ENCODE measurements around the gene OR1D5. TPM values are rescaled to one million over a fixed set of nuclear protein-coding genes. Genes with fewer than 3 reads are reported as not detected.
"Not testable (repeated sequence)": the region's sequence is repeated elsewhere in the genome, so short reads cannot be mapped to it uniquely, and the experiment has no call there.

OR1D5 gene
- total and polyA plus RNA-seq, 2 donors (not counting 3 experiments of a cell fraction or from before 2014, with no cell fraction given) = not detected

GRCh38 chr17:3065192-3065591, 1.8 kb upstream of the OR1D5 start:
- BruUV-seq (replicated peaks); H3K79me2 ChIP-seq (ENCODE audit: control insufficient read depth, insufficient read depth, low read length); H3K4me3 ChIP-seq (replicated peaks in 1 of 3; ENCODE audit: insufficient read depth in 1 of 3, low read depth in 1 of 3, low read length in 3 of 3); H2AFZ ChIP-seq (ENCODE audit: low read depth, low read length); H3K27ac ChIP-seq (ENCODE audit: insufficient read depth, low read depth, low read length); CTCF ChIA-PET; H3K4me2 ChIP-seq (ENCODE audit: insufficient read depth, low read length); H3K4me1 ChIP-seq (ENCODE audit: control insufficient read depth, extremely low read depth, insufficient read depth, low read length); FAIRE-seq; POLR2A ChIA-PET; H3K9ac ChIP-seq (replicated peaks; ENCODE audit: extremely low read depth, insufficient read depth, low read length); intact Hi-C loops (cut with micrococcal nuclease); H3K27me3 ChIP-seq (ENCODE audit: control insufficient read depth in 2 of 2, insufficient read depth in 2 of 2, low read length in 2 of 2); H3K9me1 ChIP-seq (replicated peaks; ENCODE audit: control insufficient read depth, extremely low read depth, insufficient read depth, low read length); H3K36me3 ChIP-seq (ENCODE audit: control insufficient read depth in 2 of 2, extremely low read depth in 1 of 2, insufficient read depth in 2 of 2, low read length in 2 of 2); H3K9me3 ChIP-seq (replicated peaks; ENCODE audit: control insufficient read depth, insufficient read depth, low read length); H4K20me1 ChIP-seq (replicated peaks; ENCODE audit: control insufficient read depth, extremely low read depth, insufficient read depth, low read length); dilution Hi-C loops (cut with MboI; ENCODE audit: extremely low pct_ligation_motif_present, low sequenced_read_pairs): not testable (repeated sequence)
- peak; percentile 46 for DNase-seq (ENCODE audit: low read depth, low spot score)

GRCh38 chr17:3062824-3063377, 506 bp downstream of the OR1D5 start:
- dilution Hi-C loops (cut with MboI; ENCODE audit: extremely low pct_ligation_motif_present, low sequenced_read_pairs); BruUV-seq (replicated peaks): not testable (repeated sequence)

GRCh38 chr17:3054868-3055267, 8.5 kb downstream of the OR1D5 start:
- H2AFZ ChIP-seq (ENCODE audit: low read depth, low read length); H3K4me1 ChIP-seq (ENCODE audit: control insufficient read depth, extremely low read depth, insufficient read depth, low read length); DNase-seq (ENCODE audit: low read depth, low spot score); dilution Hi-C loops (cut with MboI; ENCODE audit: extremely low pct_ligation_motif_present, low sequenced_read_pairs); BruUV-seq (replicated peaks); H3K36me3 ChIP-seq (ENCODE audit: control insufficient read depth in 2 of 2, extremely low read depth in 1 of 2, insufficient read depth in 2 of 2, low read length in 2 of 2); H4K20me1 ChIP-seq (replicated peaks; ENCODE audit: control insufficient read depth, extremely low read depth, insufficient read depth, low read length); H3K27me3 ChIP-seq (ENCODE audit: control insufficient read depth in 2 of 2, insufficient read depth in 2 of 2, low read length in 2 of 2); H3K4me2 ChIP-seq (ENCODE audit: insufficient read depth, low read length); H3K27ac ChIP-seq (ENCODE audit: insufficient read depth, low read depth, low read length); H3K4me3 ChIP-seq (replicated peaks in 1 of 3; ENCODE audit: insufficient read depth in 1 of 3, low read depth in 1 of 3, low read length in 3 of 3); intact Hi-C loops (cut with micrococcal nuclease); H3K9ac ChIP-seq (replicated peaks; ENCODE audit: extremely low read depth, insufficient read depth, low read length); H3K9me3 ChIP-seq (replicated peaks; ENCODE audit: control insufficient read depth, insufficient read depth, low read length); H3K79me2 ChIP-seq (ENCODE audit: control insufficient read depth, insufficient read depth, low read length); POLR2A ChIA-PET; CTCF ChIA-PET; H3K9me1 ChIP-seq (replicated peaks; ENCODE audit: control insufficient read depth, extremely low read depth, insufficient read depth, low read length); FAIRE-seq: not testable (repeated sequence)

More at GRCh38 chr17:3062824-3063377, 506 bp downstream of the OR1D5 start:
- H3K79me2 ChIP-seq (ENCODE audit: control insufficient read depth, insufficient read depth, low read length); FAIRE-seq; H3K9ac ChIP-seq (replicated peaks; ENCODE audit: extremely low read depth, insufficient read depth, low read length); H3K4me2 ChIP-seq (ENCODE audit: insufficient read depth, low read length); H3K9me3 ChIP-seq (replicated peaks; ENCODE audit: control insufficient read depth, insufficient read depth, low read length); intact Hi-C loops (cut with micrococcal nuclease); H4K20me1 ChIP-seq (replicated peaks; ENCODE audit: control insufficient read depth, extremely low read depth, insufficient read depth, low read length); H3K27ac ChIP-seq (ENCODE audit: insufficient read depth, low read depth, low read length); H3K36me3 ChIP-seq (ENCODE audit: control insufficient read depth in 2 of 2, extremely low read depth in 1 of 2, insufficient read depth in 2 of 2, low read length in 2 of 2); H3K27me3 ChIP-seq (ENCODE audit: control insufficient read depth in 2 of 2, insufficient read depth in 2 of 2, low read length in 2 of 2); H3K4me1 ChIP-seq (ENCODE audit: control insufficient read depth, extremely low read depth, insufficient read depth, low read length); DNase-seq (ENCODE audit: low read depth, low spot score); CTCF ChIA-PET; H3K4me3 ChIP-seq (replicated peaks in 1 of 3; ENCODE audit: insufficient read depth in 1 of 3, low read depth in 1 of 3, low read length in 3 of 3); H2AFZ ChIP-seq (ENCODE audit: low read depth, low read length); POLR2A ChIA-PET; H3K9me1 ChIP-seq (replicated peaks; ENCODE audit: control insufficient read depth, extremely low read depth, insufficient read depth, low read length): not testable (repeated sequence)
